K562 (cell line): ENCODE measurements around the gene MBD1. TPM values are rescaled to one million over a fixed set of nuclear protein-coding genes. Genes with fewer than 3 reads are reported as not detected.
A peak's percentile ranks its signal among the peaks of the same experiment; 100 is the strongest.

Experiments
- ATAC-seq: fragments of 200-7000 bp; cut with Tn5 transposase; 3 replicates; pipeline ENCODE4 v1.9.1; 2020; ENCODE audit warnings: moderate library complexity
- BruUV-seq: library from RNA; stranded (reverse); fragments of 400-500 nt; replicated peaks from 2 replicates; lab custom pipeline; 2021; lab: Mats Ljungman, UMichigan
- CTCF ChIA-PET: fragments of 300-600 bp; formaldehyde crosslinking; extraction: SDS; loops from one replicate; lab custom pipeline; 2021; ENCODE audit warnings: low intra/inter-chr PET ratio; lab: Yijun Ruan, JAX
- POLR2A ChIA-PET: fragments of 300-600, 350-650 bp; sonication (Branson Sonifier 250); formaldehyde crosslinking; extraction: SDS; loops from one replicate; lab custom pipeline; 2021; ENCODE audit warnings: antibody characterized with exemption, inconsistent platforms; lab: Yijun Ruan, JAX
- DNase-seq, 4 experiments: peaks; one replicate each; pipeline versions ENCODE4 v3.0.0 to v3.0.0-alpha.2; 2011 to 2018; ENCODE audit warnings: low spot score in 3 of 4, mixed read lengths in 3 of 4; ENCODE audit errors: extremely low read depth in 1 of 4
- FAIRE-seq: peaks from 2 replicates; lab custom pipeline; 2011; peaks lifted over from hg19 to GRCh38; lab: Jason Lieb, UNC
- H2AFZ ChIP-seq: 2 replicates; pipeline ENCODE4 v1.6.0; 2011; ENCODE audit warnings: low read depth, low read length, control low read depth, inconsistent platforms
- H3K27ac ChIP-seq: fragments of 200-600 bp; 3 replicates; pipeline ENCODE4 v1.8.0; 2011; ENCODE audit warnings: low read depth, mild to moderate bottlenecking, control low read depth, inconsistent platforms, low read length, moderate library complexity, mixed read lengths; ENCODE audit errors: extremely low read depth
- H3K27me3 ChIP-seq, 2 experiments: fragments of 300-600 bp in 1 of 2; 2 replicates in 1 of 2; 3 replicates in 1 of 2; pipeline versions ENCODE4 v1.6.0 to v1.8.0; 2011; ENCODE audit warnings: inconsistent platforms in 2 of 2, low read length in 2 of 2, mild to moderate bottlenecking in 1 of 2, mixed read lengths in 1 of 2, moderate library complexity in 1 of 2; ENCODE audit not compliant: control insufficient read depth in 2 of 2, insufficient read depth in 2 of 2
- H3K36me3 ChIP-seq: fragments of 300-600 bp; 3 replicates; pipeline ENCODE4 v1.8.0; 2011; ENCODE audit warnings: mild to moderate bottlenecking, low read length, inconsistent platforms; ENCODE audit not compliant: control insufficient read depth, insufficient read depth
- H3K4me1 ChIP-seq, 2 experiments: fragments of 200-600 bp in 1 of 2; replicated peaks in 1 of 2; 2 replicates in 1 of 2; 3 replicates in 1 of 2; pipeline versions ENCODE4 v1.5.1 to v1.8.0; 2011; ENCODE audit warnings: inconsistent platforms in 2 of 2, low read length in 2 of 2, mild to moderate bottlenecking in 1 of 2, mixed read lengths in 1 of 2, moderate library complexity in 1 of 2; ENCODE audit not compliant: control insufficient read depth in 2 of 2, insufficient read depth in 2 of 2
- H3K4me2 ChIP-seq: 2 replicates; pipeline ENCODE4 v1.6.1; 2011; ENCODE audit warnings: low read length, control low read depth, inconsistent platforms, mixed read lengths; ENCODE audit not compliant: insufficient read depth
- H3K4me3 ChIP-seq: fragments of 200-600 bp; sonication (generic), shearing (Covaris generic); 2 replicates; pipeline ENCODE4 v1.5.1; 2016; ENCODE audit warnings: control low read depth, inconsistent platforms
- H3K79me2 ChIP-seq: fragments of 200-600 bp; 3 replicates; pipeline ENCODE4 v1.8.0; 2011; ENCODE audit warnings: low read length, inconsistent platforms; ENCODE audit not compliant: control insufficient read depth, insufficient read depth
- H3K9ac ChIP-seq, 2 experiments: 2 replicates each; pipeline versions ENCODE4 v1.6.0 to v1.6.1; 2011; ENCODE audit warnings: low read depth in 2 of 2, low read length in 2 of 2, control low read depth in 1 of 2, inconsistent platforms in 1 of 2, mild to moderate bottlenecking in 1 of 2, mixed read lengths in 1 of 2; ENCODE audit not compliant: insufficient read depth in 1 of 2
- H3K9me1 ChIP-seq: one replicate; pipeline ENCODE4 v1.6.0; 2011; ENCODE audit warnings: inconsistent platforms, mild to moderate bottlenecking, low read length, moderate library complexity; ENCODE audit not compliant: control insufficient read depth, insufficient read depth
- H3K9me3 ChIP-seq: replicated peaks from 2 replicates; pipeline ENCODE4 v1.5.1; 2011; ENCODE audit warnings: low read depth, low read length, inconsistent platforms; ENCODE audit not compliant: control insufficient read depth, insufficient read depth
- H4K20me1 ChIP-seq: replicated peaks from 2 replicates; pipeline ENCODE4 v1.6.1; 2011; ENCODE audit warnings: low read length, inconsistent platforms, mixed read lengths; ENCODE audit not compliant: control insufficient read depth, insufficient read depth
- ARNT ChIP-seq, 2 experiments: fragments of 450-650 bp; IDR thresholded peaks; 2 replicates each; pipeline ENCODE4 v1.6.1; 2016; ENCODE audit warnings: mild to moderate bottlenecking in 1 of 2
- CTBP1 ChIP-seq: fragments of 450-650 bp; IDR thresholded peaks from 2 replicates; pipeline ENCODE4 v1.6.1; 2016; ENCODE audit warnings: borderline replicate concordance
- HDAC3 ChIP-seq: fragments of 450-650 bp; IDR thresholded peaks from 2 replicates; pipeline ENCODE4 v1.6.1; 2018; ENCODE audit warnings: borderline replicate concordance, mild to moderate bottlenecking, moderate library complexity; ENCODE audit not compliant: partially characterized antibody
- HMGN3 ChIP-seq: IDR thresholded peaks from 2 replicates; pipeline ENCODE4 v1.6.1; 2011; ENCODE audit warnings: borderline replicate concordance, low read depth, mild to moderate bottlenecking, mixed read lengths, low read length; ENCODE audit not compliant: insufficient read length; ENCODE audit errors: extremely low read depth
- HNRNPLL ChIP-seq: fragments of 200-400 bp; formaldehyde crosslinking; IDR thresholded peaks from 2 replicates; pipeline ENCODE4 v1.6.1; 2017; ENCODE audit warnings: low read length, low read depth, mild to moderate bottlenecking; ENCODE audit not compliant: poor library complexity, severe bottlenecking
- NCOA1 ChIP-seq: fragments of 450-650 bp; IDR thresholded peaks from 2 replicates; pipeline ENCODE4 v1.6.1; 2016; ENCODE audit warnings: low read depth
- NEUROD1 ChIP-seq: fragments of 150-350 bp; IDR thresholded peaks from 2 replicates; pipeline ENCODE4 v1.6.1; 2014; ENCODE audit warnings: borderline replicate concordance, low read length, low read depth; ENCODE audit not compliant: partially characterized antibody
- POLR2G ChIP-seq: fragments of 200-400 bp; formaldehyde crosslinking; IDR thresholded peaks from 2 replicates; pipeline ENCODE4 v1.6.1; 2017; ENCODE audit warnings: low read depth, mild to moderate bottlenecking, antibody characterized with exemption, low read length, moderate library complexity
- RBFOX2 ChIP-seq: fragments of 200-400 bp; formaldehyde crosslinking; IDR thresholded peaks from 2 replicates; pipeline ENCODE4 v1.6.1; 2017; ENCODE audit warnings: low read depth, mild to moderate bottlenecking, low read length, moderate library complexity
- RBM25 ChIP-seq: fragments of 200-400 bp; formaldehyde crosslinking; IDR thresholded peaks from 2 replicates; pipeline ENCODE4 v1.6.1; 2018; ENCODE audit warnings: low read length, low read depth, moderate library complexity; ENCODE audit not compliant: severe bottlenecking
- TAF1 ChIP-seq: IDR thresholded peaks from 2 replicates; pipeline ENCODE4 v1.6.1; 2011; ENCODE audit warnings: mild to moderate bottlenecking, low read length, moderate library complexity; ENCODE audit not compliant: insufficient read depth, control insufficient read depth, severe bottlenecking; ENCODE audit errors: extremely low read depth
- ZNF696 ChIP-seq: fragments of 250-450 bp; sonication (Bioruptor Pico); conservative IDR thresholded peaks from 2 replicates; pipeline ENCODE4 v1.4.0; 2020; ENCODE audit warnings: mild to moderate bottlenecking, moderate library complexity
- WGBS: fragments of 100-300 bp; shearing (Covaris generic); methylation state at CpG from one replicate; pipeline ENCODE4 v1.1.6; 2016; ENCODE audit warnings: low coverage, mixed read lengths; ENCODE audit not compliant: insufficient coverage; ENCODE audit errors: missing lambda C conversion rate; 5-methylcytosine and 5-hydroxymethylcytosine counted together
- in situ Hi-C: fragments of 300-500 bp; cut with MboI; formaldehyde crosslinking; loops from 4 replicates; pipeline ENCODE4 v1.15.0; 2018; ENCODE audit warnings: inconsistent platforms, mixed read lengths
- intact Hi-C: fragments of 100-400 bp; cut with micrococcal nuclease; formaldehyde crosslinking; loops from 2 replicates; pipeline ENCODE4 v1.14.2; 2022
- polyA plus RNA-seq, 8 experiments: library from polyadenylated mRNA; depleted of rRNA in 4 of 8; stranded (reverse) in 5 of 8; unstranded in 3 of 8; fragments of >200 nt; fragmentation: Nextera tagmentation in 2 of 8; fragmentation: Illumina TruSeq in 1 of 8; extraction: Ambion mirVana in 2 of 8; extraction: Trizol in 1 of 8; gene quantifications; 2 replicates each; pipeline versions ENCODE4 v1.2.1 to v1.2.3, GENCODE V29; 2011 to 2014; ENCODE audit warnings: inconsistent platforms in 1 of 8, missing spikeins in 1 of 8
- total RNA-seq, 7 experiments: library from RNA; depleted of rRNA in 6 of 7; stranded (reverse); fragments of >200 nt in 6 of 7; fragmentation: Illumina TruSeq in 2 of 7; extraction: Trizol in 2 of 7; gene quantifications; 2 replicates each; pipeline versions ENCODE4 v1.2.1 to v1.2.3, GENCODE V29; 2011 to 2021; ENCODE audit warnings: low replicate concordance in 1 of 7

MBD1 gene
- total and polyA plus RNA-seq, 9 of the 15 experiments (the other 6 are each of a cell fraction or from before 2014, with no cell fraction given): 3.0 to 59.7 (median 31.7) TPM

- in situ Hi-C loops (no loop called here), intact Hi-C loops (loop anchor here (2.0 to 5.0 kb wide), 2 partner anchors 72 to 140 kb away; no protein-coding TSS in a partner anchor)
- CTCF ChIA-PET: no interaction called here
- Histone ChIP-seq H3K9ac (peak overlapping the region; percentile 83 to 95), H3K9me1 (no peaks in the 10 kb centered on the region), H3K79me2 (peaks cover 17% of the 10 kb centered on the region), H4K20me1 (no peaks in the 10 kb centered on the region), H3K9me3 (no peaks in the 10 kb centered on the region), H3K4me1 (peaks cover 3 to 28% of the 10 kb centered on the region in 2 experiments; a peak in 3 of 5 replicates), H3K36me3 (peaks cover 44% of the 10 kb centered on the region; the same call in 2 of the 3 replicates), H3K4me2 (peak overlapping the region; percentile 95), H2AFZ (peak overlapping the region; percentile 86), H3K27me3 (no peaks in the 10 kb centered on the region), H3K27ac (peak overlapping the region; percentile 89), H3K4me3 (peak overlapping the region; percentile 84)
- BruUV-seq: TSS peak; percentile 49
- WGBS: 0% methylated on average over 6 of the region's 27 CpGs
- no peak for FAIRE-seq
- POLR2A ChIA-PET: no interaction called here
- DNase-seq: peak in 2 of 4 experiments; percentile 29 to 39
- TF ChIP-seq NEUROD1 (no peak), RBFOX2 (peak; percentile 53; the same call in 1 of the 2 replicates)
- peak; percentile 6; the same call in 2 of the 3 replicates for ATAC-seq
These were observed 5.7 kb upstream of the MBD1 start for GRCh38 chr18:50287028-50287440.

GRCh38 chr18:50286391-50287027 lies 5.2 kb upstream of the MBD1 start:
- in situ Hi-C loops (no loop called here), intact Hi-C loops (loop anchor here (2.0 to 5.0 kb wide), 2 partner anchors 72 to 141 kb away; no protein-coding TSS in a partner anchor)
- peaks cover 3 to 33% of the 10 kb centered on the region in 2 experiments; a peak in 3 of 5 replicates for H3K4me1 ChIP-seq
- no peaks in the 10 kb centered on the region for H3K9me1 ChIP-seq
- H3K9ac ChIP-seq: peak overlapping the region; percentile 83 to 95
- ChIA-PET CTCF (no interaction called here), POLR2A (no interaction called here)
- H3K27me3 ChIP-seq: no peaks in the 10 kb centered on the region
- peak; percentile 52 to 77 (median 56) for DNase-seq
- H4K20me1 ChIP-seq: no peaks in the 10 kb centered on the region
- peak; percentile 69 for ATAC-seq
- peak overlapping the region; percentile 95 for H3K4me2 ChIP-seq
- H3K9me3 ChIP-seq: no peaks in the 10 kb centered on the region
- H3K36me3 ChIP-seq: peaks cover 47% of the 10 kb centered on the region; the same call in 2 of the 3 replicates
- peaks cover 17% of the 10 kb centered on the region for H3K79me2 ChIP-seq
- 3% methylated on average over 11 of the region's 23 CpGs for WGBS
- FAIRE-seq: no peak
- H3K27ac ChIP-seq: peak overlapping the region; percentile 89
- peak overlapping the region; percentile 60; the same call in 1 of the 2 replicates for H2AFZ ChIP-seq
- BruUV-seq: no TSS peak
- H3K4me3 ChIP-seq: peak overlapping the region; percentile 84
- TF ChIP-seq TAF1 (peak; percentile 48), HMGN3 (no peak), ZNF696 (CRISPR knock-in tag) (no peak), HNRNPLL (no peak), NCOA1 (no peak), ARNT (IDR thresholded peaks at IDR 0.05) (no peak), RBM25 (no peak), HDAC3 (no peak), CTBP1 (peak; percentile 43; the same call in 1 of the 2 replicates), POLR2G (peak; percentile 48; the same call in 1 of the 2 replicates)
